Measurements from ENCODE around the gene DAZAP1.
"Not testable (repeated sequence)": the region's sequence is repeated elsewhere in the genome, so short reads cannot be mapped to it uniquely, and the experiment has no call there.

Gene DAZAP1

GRCh38 chr19:1471010-1471514 lies 63.7 kb downstream of the DAZAP1 start:
- FAIRE-seq (no peak), DNase-seq (ENCODE audit: low spot score) (no peak)

- no peak for FAIRE-seq
- no peak for DNase-seq (ENCODE audit: low spot score)
Measured at GRCh38 chr19:1471515-1472160, 64.3 kb downstream of the DAZAP1 start.

- no peak for DNase-seq (ENCODE audit: low spot score)
Measured at GRCh38 chr19:1472231-1473084, 65.1 kb downstream of the DAZAP1 start.

GRCh38 chr19:1473085-1473851 lies 65.9 kb downstream of the DAZAP1 start:
- FAIRE-seq (no peak), DNase-seq (ENCODE audit: low spot score) (no peak)

More at GRCh38 chr19:1472231-1473084, 65.1 kb downstream of the DAZAP1 start:
- FAIRE-seq, result no peak

- DNase-seq (ENCODE audit: low spot score), result no peak
- no peak for FAIRE-seq
Measured at GRCh38 chr19:1474011-1474764, 66.8 kb downstream of the DAZAP1 start.

- no peak for DNase-seq (ENCODE audit: low spot score)
- FAIRE-seq, result no peak
Measured at GRCh38 chr19:1474765-1475351, 67.5 kb downstream of the DAZAP1 start.

GRCh38 chr19:1475751-1476437 lies 68.5 kb downstream of the DAZAP1 start:
- FAIRE-seq (no peak), DNase-seq (ENCODE audit: low spot score) (no peak)

GRCh38 chr19:1477056-1477455 lies 69.7 kb downstream of the DAZAP1 start:
- DNase-seq (ENCODE audit: low spot score); FAIRE-seq: not testable (repeated sequence)

GRCh38 chr19:1478934-1479707 lies 71.7 kb downstream of the DAZAP1 start, which contains the start of gene C19orf25:
C19orf25 (minus strand) TSS chr19:1479215; CDS start chr19:1478903, 312 bp downstream.
- FAIRE-seq, result peak; percentile 84
- peak; percentile 90 for DNase-seq (ENCODE audit: low spot score)

- DNase-seq (ENCODE audit: low spot score) (no peak), FAIRE-seq (no peak)
Measured at GRCh38 chr19:1481224-1481892, 74.0 kb downstream of the DAZAP1 start.

- no peak for DNase-seq (ENCODE audit: low spot score)
- no peak for FAIRE-seq
Measured at GRCh38 chr19:1481893-1482360, 74.5 kb downstream of the DAZAP1 start.

GRCh38 chr19:1482361-1483130 lies 75.2 kb downstream of the DAZAP1 start:
- no peak for DNase-seq (ENCODE audit: low spot score)
- no peak for FAIRE-seq

- FAIRE-seq (no peak), DNase-seq (ENCODE audit: low spot score) (no peak)
Measured at GRCh38 chr19:1483131-1483978, 76.0 kb downstream of the DAZAP1 start.

- DNase-seq (ENCODE audit: low spot score) (no peak), FAIRE-seq (no peak)
Measured at GRCh38 chr19:1483979-1484428, 76.6 kb downstream of the DAZAP1 start.

Data from urothelium cell line (cell line).